GM12891 (cell line): ENCODE data around the gene CYP24A1.

Experiments
- POLR2A ChIP-seq: IDR thresholded peaks from 2 replicates; pipeline ENCODE4 v1.6.1; 2011; ENCODE audit warnings: low read depth, low read length, control low read depth
- POLR2AphosphoS5 ChIP-seq: IDR thresholded peaks from 2 replicates; pipeline ENCODE4 v1.6.1; 2011; ENCODE audit warnings: low read depth, low read length, control low read depth
- SPI1 ChIP-seq: IDR thresholded peaks from 2 replicates; pipeline ENCODE4 v1.6.1; 2011; ENCODE audit warnings: low read depth, low read length, control low read depth

DNA sequence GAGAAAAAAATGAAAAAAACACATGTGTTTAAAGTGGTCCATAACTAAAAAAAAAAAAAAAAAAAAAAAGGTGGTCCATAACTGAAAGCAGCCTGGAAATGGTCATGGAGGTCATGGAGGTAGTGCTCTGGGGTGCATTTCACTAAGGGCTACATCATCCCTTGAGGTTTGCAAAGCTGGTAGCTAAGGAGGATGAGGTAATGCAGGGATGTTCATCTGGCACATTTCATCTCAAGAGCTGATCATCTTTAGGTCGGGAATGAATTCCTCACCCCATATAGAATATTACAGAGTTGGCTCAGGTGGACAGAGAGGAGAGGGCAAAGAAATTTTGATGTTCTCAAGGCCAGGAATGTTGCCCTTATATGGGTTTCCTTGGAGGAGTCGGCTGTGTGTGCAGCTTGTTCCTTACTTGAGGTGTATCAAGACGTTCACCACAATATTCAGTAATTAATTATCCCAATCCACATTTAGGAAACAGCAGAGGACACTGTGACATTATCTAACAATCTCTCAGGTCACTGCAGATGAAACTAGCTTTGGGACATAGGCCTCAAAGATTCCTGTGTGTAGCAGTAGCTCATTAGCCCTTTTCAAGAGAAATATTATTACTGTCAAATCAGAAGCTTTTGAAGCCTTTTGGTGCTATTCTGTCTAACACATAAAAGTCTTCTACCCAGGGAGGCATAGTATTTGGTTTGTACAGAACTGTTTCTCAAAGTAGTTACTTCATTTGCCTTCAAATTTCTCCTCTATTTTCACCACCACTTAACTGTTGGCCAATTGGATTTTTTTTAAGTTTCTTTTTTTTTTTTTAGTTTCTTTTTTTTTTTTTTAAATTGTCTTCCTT is 46.8 kb downstream of the CYP24A1 start:
- no peak for TF ChIP-seq POLR2A
- no peak for TF ChIP-seq POLR2AphosphoS5
- TF ChIP-seq SPI1: no peak
